Mesenchymal stem cell (in vitro differentiated cells and primary cell): ENCODE results near the gene DPYSL4.

ENCODE experiments used
- DNase-seq: peaks from one replicate; pipeline ENCODE4 v3.0.0-alpha.2; 2013
- H2AFZ ChIP-seq: one replicate; pipeline ENCODE4 v1.6.1; 2013; ENCODE audit warnings: low read depth, mild to moderate bottlenecking, control low read depth, inconsistent platforms, low read length, moderate library complexity
- H2AK5ac ChIP-seq: 2 replicates; pipeline ENCODE4 v1.6.1; 2013; ENCODE audit warnings: low read length, moderate library complexity, mild to moderate bottlenecking, inconsistent platforms; ENCODE audit not compliant: severe bottlenecking
- H2BK120ac ChIP-seq: one replicate; pipeline ENCODE4 v1.6.1; 2013; ENCODE audit warnings: low read depth, mild to moderate bottlenecking, inconsistent platforms, low read length, moderate library complexity
- H2BK12ac ChIP-seq, 2 experiments: one replicate each; pipeline ENCODE4 v1.6.1; 2013; ENCODE audit warnings: inconsistent platforms in 2 of 2, low read length in 2 of 2, mild to moderate bottlenecking in 2 of 2, moderate library complexity in 2 of 2, control low read depth in 1 of 2
- H2BK15ac ChIP-seq: one replicate; pipeline ENCODE4 v1.6.1; 2013; ENCODE audit warnings: mild to moderate bottlenecking, low read depth, inconsistent platforms; ENCODE audit not compliant: poor library complexity, severe bottlenecking
- H2BK5ac ChIP-seq: 2 replicates; pipeline ENCODE4 v1.6.1; 2013; ENCODE audit warnings: low read depth, mild to moderate bottlenecking, low read length, control low read depth, inconsistent platforms; ENCODE audit not compliant: poor library complexity, severe bottlenecking
- H3K14ac ChIP-seq, 2 experiments: one replicate each; pipeline ENCODE4 v1.6.1; 2013; ENCODE audit warnings: inconsistent platforms in 2 of 2, low read length in 2 of 2, control low read depth in 1 of 2, mild to moderate bottlenecking in 1 of 2, moderate library complexity in 1 of 2
- H3K18ac ChIP-seq, 2 experiments: one replicate each; pipeline ENCODE4 v1.6.1; 2013; ENCODE audit warnings: inconsistent platforms in 2 of 2, low read length in 2 of 2, control low read depth in 1 of 2, low read depth in 1 of 2, mild to moderate bottlenecking in 1 of 2
- H3K23ac ChIP-seq, 2 experiments: one replicate each; pipeline ENCODE4 v1.6.1; 2013; ENCODE audit warnings: inconsistent platforms in 2 of 2, low read length in 2 of 2, mild to moderate bottlenecking in 2 of 2, moderate library complexity in 2 of 2, control low read depth in 1 of 2
- H3K27ac ChIP-seq: 2 replicates; pipeline ENCODE4 v1.5.1; 2013; ENCODE audit warnings: mild to moderate bottlenecking, moderate library complexity, low read length, control low read depth, inconsistent platforms; ENCODE audit not compliant: poor library complexity, severe bottlenecking
- H3K27me3 ChIP-seq, 2 experiments: 2 replicates each; pipeline versions ENCODE4 v1.6.1 to v1.7.0; 2013; ENCODE audit warnings: low read length in 2 of 2, mild to moderate bottlenecking in 2 of 2, moderate library complexity in 2 of 2, control low read depth in 1 of 2, inconsistent platforms in 1 of 2; ENCODE audit not compliant: control insufficient read depth in 1 of 2, insufficient read depth in 1 of 2
- H3K36me3 ChIP-seq, 2 experiments: 2 replicates each; pipeline versions ENCODE4 v1.6.1 to v1.7.0; 2013; ENCODE audit warnings: low read length in 2 of 2, control low read depth in 1 of 2, inconsistent platforms in 1 of 2, low read depth in 1 of 2, mild to moderate bottlenecking in 1 of 2; ENCODE audit not compliant: insufficient read depth in 2 of 2, control insufficient read depth in 1 of 2
- H3K4ac ChIP-seq, 2 experiments: one replicate each; pipeline ENCODE4 v1.6.1; 2013; ENCODE audit warnings: inconsistent platforms in 2 of 2, low read length in 2 of 2, mild to moderate bottlenecking in 2 of 2, moderate library complexity in 2 of 2, control low read depth in 1 of 2, low read depth in 1 of 2
- H3K4me1 ChIP-seq: 2 replicates; pipeline ENCODE4 v1.6.1; 2013; ENCODE audit warnings: low read depth, low read length, control low read depth; ENCODE audit not compliant: control insufficient read depth, insufficient read depth
- H3K4me2 ChIP-seq: 2 replicates; pipeline ENCODE4 v1.6.1; 2013; ENCODE audit warnings: low read length, mild to moderate bottlenecking, inconsistent platforms; ENCODE audit not compliant: poor library complexity, severe bottlenecking
- H3K4me3 ChIP-seq, 2 experiments: 2 replicates each; pipeline versions ENCODE4 v1.5.1 to v1.7.0; 2013; ENCODE audit warnings: low read length in 2 of 2, mild to moderate bottlenecking in 2 of 2, control low read depth in 1 of 2, low read depth in 1 of 2; ENCODE audit not compliant: insufficient read depth in 1 of 2
- H3K79me1 ChIP-seq: replicated peaks from 2 replicates; pipeline ENCODE4 v1.6.1; 2013; ENCODE audit warnings: mild to moderate bottlenecking, control low read depth, low read length, inconsistent platforms; ENCODE audit not compliant: poor library complexity, severe bottlenecking
- H3K9ac ChIP-seq: 2 replicates; pipeline ENCODE4 v1.7.0; 2013; ENCODE audit warnings: mild to moderate bottlenecking, low read length, moderate library complexity
- H3K9me3 ChIP-seq: 2 replicates; pipeline ENCODE4 v1.7.0; 2013; ENCODE audit warnings: mild to moderate bottlenecking, low read length; ENCODE audit not compliant: control insufficient read depth
- H4K8ac ChIP-seq: one replicate; pipeline ENCODE4 v1.6.1; 2013; ENCODE audit warnings: inconsistent platforms, mild to moderate bottlenecking, low read length, moderate library complexity
- H4K91ac ChIP-seq: one replicate; pipeline ENCODE4 v1.6.1; 2013; ENCODE audit warnings: mild to moderate bottlenecking, low read length, inconsistent platforms
- WGBS: methylation state at CpG from one replicate; pipeline ENCODE4 v1.1.7; 2013; ENCODE audit warnings: mixed read lengths; 5-methylcytosine and 5-hydroxymethylcytosine counted together

Gene DPYSL4

GRCh38 chr10:132138596-132138995, 48.2 kb upstream of the DPYSL4 start:
- H3K4me3 ChIP-seq, result no peak overlapping the region
- H3K4ac ChIP-seq, result no peak overlapping the region
- H2AFZ ChIP-seq, result no peak overlapping the region
- no peak overlapping the region for H2BK120ac ChIP-seq
- H3K23ac ChIP-seq, result no peak overlapping the region
- H3K4me2 ChIP-seq, result no peak overlapping the region
- H2BK12ac ChIP-seq, result no peak overlapping the region
- H3K79me1 ChIP-seq, result no peaks in the 10 kb centered on the region
- no peak overlapping the region for H3K27ac ChIP-seq
- H3K18ac ChIP-seq, result no peak overlapping the region
- H3K36me3 ChIP-seq, result peaks cover 0 to 2% of the 10 kb centered on the region in 2 experiments
- no peak overlapping the region for H4K8ac ChIP-seq
- H3K9ac ChIP-seq, result no peak overlapping the region
- DNase-seq, result no peak
- peaks cover 0 to 11% of the 10 kb centered on the region in 2 experiments for H3K27me3 ChIP-seq
- no peaks in the 10 kb centered on the region for H3K9me3 ChIP-seq
- no peak overlapping the region for H4K91ac ChIP-seq
- H2BK15ac ChIP-seq, result no peak overlapping the region
- no peak overlapping the region for H3K14ac ChIP-seq
- H2BK5ac ChIP-seq, result no peak overlapping the region
- no peak overlapping the region for H2AK5ac ChIP-seq
- WGBS, result 86% methylated on average over 12 of the region's 12 CpGs
- peaks cover 4% of the 10 kb centered on the region for H3K4me1 ChIP-seq

GRCh38 chr10:132139526-132139925, 47.2 kb upstream of the DPYSL4 start:
- H2BK5ac ChIP-seq, result no peak overlapping the region
- no peak overlapping the region for H3K4ac ChIP-seq
- no peak for DNase-seq
- H2AK5ac ChIP-seq, result no peak overlapping the region
- no peak overlapping the region for H2AFZ ChIP-seq
- H2BK120ac ChIP-seq, result no peak overlapping the region
- no peak overlapping the region for H3K4me2 ChIP-seq
- no peak overlapping the region for H4K8ac ChIP-seq
- no peak overlapping the region for H2BK15ac ChIP-seq
- H4K91ac ChIP-seq, result no peak overlapping the region
- no peak overlapping the region for H3K9ac ChIP-seq
- 84% methylated on average over 10 of the region's 10 CpGs for WGBS
- no peak overlapping the region for H3K18ac ChIP-seq
- no peak overlapping the region for H3K23ac ChIP-seq
- no peaks in the 10 kb centered on the region for H3K9me3 ChIP-seq
- no peak overlapping the region for H3K27ac ChIP-seq
- H3K4me3 ChIP-seq, result no peak overlapping the region
- peaks cover 4% of the 10 kb centered on the region for H3K4me1 ChIP-seq
- no peak overlapping the region for H2BK12ac ChIP-seq
- H3K27me3 ChIP-seq, result peaks cover 0 to 11% of the 10 kb centered on the region in 2 experiments
- no peak overlapping the region for H3K14ac ChIP-seq
- no peaks in the 10 kb centered on the region for H3K36me3 ChIP-seq
- no peaks in the 10 kb centered on the region for H3K79me1 ChIP-seq

GRCh38 chr10:132140167-132140925, 46.4 kb upstream of the DPYSL4 start:
- H3K79me1 ChIP-seq, result no peaks in the 10 kb centered on the region
- H4K91ac ChIP-seq, result no peak overlapping the region
- no peak overlapping the region for H4K8ac ChIP-seq
- peaks cover 4% of the 10 kb centered on the region for H3K4me1 ChIP-seq
- H3K18ac ChIP-seq, result no peak overlapping the region
- no peak overlapping the region for H3K4me3 ChIP-seq
- no peak overlapping the region for H2AFZ ChIP-seq
- WGBS, result 87% methylated on average over 42 of the region's 42 CpGs
- H3K9me3 ChIP-seq, result no peaks in the 10 kb centered on the region
- no peak overlapping the region for H2BK120ac ChIP-seq
- H3K4ac ChIP-seq, result no peak overlapping the region
- peaks cover 0 to 11% of the 10 kb centered on the region in 2 experiments for H3K27me3 ChIP-seq
- H3K14ac ChIP-seq, result no peak overlapping the region
- H3K23ac ChIP-seq, result no peak overlapping the region
- no peak overlapping the region for H2BK12ac ChIP-seq
- H2AK5ac ChIP-seq, result no peak overlapping the region
- H3K4me2 ChIP-seq, result no peak overlapping the region
- H3K36me3 ChIP-seq, result no peaks in the 10 kb centered on the region
- no peak overlapping the region for H2BK15ac ChIP-seq
- H2BK5ac ChIP-seq, result no peak overlapping the region
- H3K9ac ChIP-seq, result no peak overlapping the region
- no peak for DNase-seq
- no peak overlapping the region for H3K27ac ChIP-seq

- 76% methylated on average over 7 of the region's 7 CpGs for WGBS
- no peak for DNase-seq
- Histone ChIP-seq H2AK5ac (no peak overlapping the region), H2BK12ac (no peak overlapping the region), H3K4me3 (no peak overlapping the region), H3K18ac (no peak overlapping the region), H3K23ac (no peak overlapping the region), H3K4ac (no peak overlapping the region), H2BK120ac (no peak overlapping the region), H4K91ac (no peak overlapping the region), H2BK15ac (no peak overlapping the region), H3K27me3 (peaks cover 4 to 11% of the 10 kb centered on the region in 2 experiments), H4K8ac (no peak overlapping the region), H3K36me3 (no peaks in the 10 kb centered on the region), H3K9ac (no peak overlapping the region), H3K4me1 (peaks cover 2% of the 10 kb centered on the region), H2BK5ac (no peak overlapping the region), H3K4me2 (no peak overlapping the region), H3K79me1 (no peaks in the 10 kb centered on the region), H3K9me3 (no peaks in the 10 kb centered on the region), H2AFZ (no peak overlapping the region), H3K14ac (no peak overlapping the region), H3K27ac (no peak overlapping the region)
Measured at GRCh38 chr10:132141076-132141475, 45.7 kb upstream of the DPYSL4 start.
